Stimulated activated CD4-positive, alpha-beta T cell treated with anti-CD3 and anti-CD28 coated beads, TNF-alpha, amount 100 ng/mL, for 48 hours (primary cell): ENCODE data around the gene PFDN4.

ENCODE experiments used
- DNase-seq, 3 donors: peaks; one replicate each; pipeline ENCODE4 v3.0.0-alpha.2; 2020; ENCODE audit warnings: low read depth in 3 of 3

PFDN4 gene

DNA sequence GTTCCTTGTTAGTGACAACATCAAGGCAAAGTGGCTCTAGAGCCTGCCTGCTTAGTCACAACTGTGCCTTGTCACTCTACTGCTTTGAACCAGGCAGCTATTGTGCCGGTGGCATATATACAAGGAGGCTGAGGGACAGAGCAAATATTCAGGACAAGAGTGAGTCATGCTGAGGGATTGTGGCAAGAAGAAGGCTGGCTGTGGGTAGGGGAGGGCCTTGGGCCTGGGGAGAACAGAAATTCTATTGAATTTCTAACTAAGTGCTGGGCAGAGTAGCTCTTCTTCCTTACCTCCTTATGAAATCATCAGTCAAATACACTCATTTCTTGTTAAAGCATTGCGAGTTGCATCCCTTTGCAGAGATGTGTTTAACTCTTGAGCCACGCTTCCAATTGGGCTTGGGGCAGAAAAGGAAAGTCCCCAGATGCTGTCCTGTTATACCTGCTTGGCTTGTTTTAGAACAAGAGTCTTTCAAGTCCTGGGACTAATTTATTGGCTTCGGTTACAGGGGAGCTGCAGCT lies 59.7 kb downstream of the PFDN4 start:
- no peak for DNase-seq

GRCh38 chr20:54268941-54269340 lies 61.1 kb downstream of the PFDN4 start:
- DNase-seq, result no peak
